ENCODE data around the gene MACIR.

MACIR gene

DNA sequence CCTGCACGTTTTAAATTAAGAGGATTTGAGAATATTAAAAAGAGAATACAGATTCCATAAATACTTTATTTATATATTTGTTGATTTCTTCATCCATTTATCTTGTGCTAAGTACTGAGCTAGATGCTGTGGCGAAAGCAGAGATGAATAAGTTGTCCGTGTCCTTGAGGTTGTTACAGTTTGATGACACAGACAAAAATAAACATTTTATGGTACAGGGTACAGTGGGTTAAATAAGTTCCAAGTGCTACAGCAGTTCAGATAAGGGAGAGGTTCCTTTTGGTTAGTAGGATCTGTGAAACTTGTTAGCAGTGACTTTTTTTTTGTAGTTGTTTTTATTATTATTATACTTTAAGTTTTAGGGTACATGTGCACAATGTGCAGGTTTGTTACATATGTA is 50.2 kb downstream of the MACIR start:
- in situ Hi-C loops (cut with HindIII; ENCODE audit: low pct_unique_long_range_greater_than_20kb, low sequenced_read_pairs), result no loop called here
- no peak for TF ChIP-seq JUND (IDR thresholded peaks at IDR 0.05; ENCODE audit: low read depth)

DNA sequence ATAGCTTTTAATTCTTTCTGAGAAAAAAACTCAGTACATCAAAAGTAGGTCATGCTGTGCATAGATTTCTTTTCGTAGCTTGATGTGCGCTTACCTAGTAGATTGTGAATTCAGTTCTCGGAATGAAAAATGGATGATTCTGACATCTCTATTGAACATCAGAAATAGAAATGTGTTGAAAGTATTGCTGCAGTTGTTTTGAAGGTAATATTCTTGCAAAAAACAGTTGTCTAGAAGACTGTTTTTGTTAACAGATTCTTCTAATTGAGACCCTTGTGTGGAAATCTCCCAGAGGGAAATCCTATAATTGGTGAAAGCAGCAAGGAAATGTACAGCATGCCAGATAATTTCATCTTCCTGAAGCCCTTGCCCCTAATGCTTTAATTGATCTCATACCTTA is 54.5 kb downstream of the MACIR start:
- no peak for TF ChIP-seq JUND (IDR thresholded peaks at IDR 0.05; ENCODE audit: low read depth)
- no peak for DNase-seq (ENCODE audit: low read depth in 1 of 2, low spot score in 1 of 2)
- in situ Hi-C loops (cut with HindIII; ENCODE audit: low pct_unique_long_range_greater_than_20kb, low sequenced_read_pairs), result no loop called here

More for the DNA sequence above, 50.2 kb downstream of the MACIR start:
- no peak for DNase-seq (ENCODE audit: low read depth in 1 of 2, low spot score in 1 of 2)

DNA sequence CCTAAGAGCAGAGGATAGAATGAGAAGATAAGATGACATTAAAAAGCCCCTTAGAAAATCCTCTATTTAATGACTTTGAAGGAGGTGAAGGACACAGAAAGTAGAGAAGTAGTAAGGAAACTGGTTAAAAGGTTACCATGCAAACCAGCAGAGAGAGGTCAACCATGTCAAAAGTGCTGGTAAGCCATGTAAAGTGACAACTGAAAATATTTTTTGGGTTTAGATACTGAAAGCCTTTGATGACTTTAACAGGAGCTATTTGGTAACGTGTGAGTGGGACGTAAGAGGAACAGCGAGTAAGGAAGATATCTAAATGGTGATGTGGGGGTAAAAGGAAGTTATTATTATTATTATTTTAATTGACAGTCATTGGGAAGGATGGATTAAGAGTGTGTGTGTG is 56.9 kb downstream of the MACIR start:
- no peak for TF ChIP-seq JUND (IDR thresholded peaks at IDR 0.05; ENCODE audit: low read depth)
- in situ Hi-C loops (cut with HindIII; ENCODE audit: low pct_unique_long_range_greater_than_20kb, low sequenced_read_pairs), result no loop called here
- DNase-seq (ENCODE audit: low read depth in 1 of 2, low spot score in 1 of 2), result no peak

DNA sequence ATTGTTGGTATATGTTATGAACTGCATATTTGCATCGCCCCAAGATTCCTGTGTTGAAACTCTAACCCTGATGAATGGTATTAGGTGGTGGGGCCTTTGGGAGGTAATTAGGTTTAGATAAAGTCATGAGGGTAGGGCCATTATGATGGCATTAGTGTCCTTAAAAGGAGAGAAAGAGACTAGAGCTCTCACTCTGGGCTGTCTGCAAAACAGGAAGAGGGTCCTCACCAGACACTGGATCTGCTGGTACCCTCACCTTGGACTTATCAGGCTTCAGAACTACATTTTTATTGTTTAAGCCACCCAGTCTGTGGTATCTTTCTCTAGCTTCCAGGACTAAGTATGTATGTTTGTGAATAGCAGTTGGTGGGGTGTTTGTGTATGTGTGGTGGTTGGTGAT is 68.9 kb downstream of the MACIR start:
- TF ChIP-seq JUND (IDR thresholded peaks at IDR 0.05; ENCODE audit: low read depth), result no peak
- in situ Hi-C loops (cut with HindIII; ENCODE audit: low pct_unique_long_range_greater_than_20kb, low sequenced_read_pairs), result no loop called here
- no peak for DNase-seq (ENCODE audit: low read depth in 1 of 2, low spot score in 1 of 2)

DNA sequence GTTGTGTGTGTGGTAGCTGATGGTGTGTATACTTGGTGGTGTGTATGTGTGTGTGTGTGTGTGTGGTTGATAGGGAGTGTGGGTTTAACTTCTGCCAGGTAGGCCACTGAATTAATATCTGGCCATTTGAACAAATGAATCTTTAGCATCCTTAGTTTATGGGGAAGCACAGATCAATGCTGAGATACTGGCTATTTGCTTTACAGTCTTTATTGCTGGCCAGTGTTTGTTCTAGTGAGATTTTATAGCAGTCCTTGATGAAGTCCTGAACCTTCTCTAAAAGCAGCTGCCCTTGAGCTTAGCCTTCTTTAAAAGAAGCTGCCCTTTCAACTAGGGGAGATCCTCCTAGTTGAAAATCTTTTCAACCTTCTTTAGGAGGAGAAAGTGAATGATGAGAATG is 69.3 kb downstream of the MACIR start:
- in situ Hi-C loops (cut with HindIII; ENCODE audit: low pct_unique_long_range_greater_than_20kb, low sequenced_read_pairs), result no loop called here

More for the DNA sequence above, 69.3 kb downstream of the MACIR start:
- TF ChIP-seq JUND (IDR thresholded peaks at IDR 0.05; ENCODE audit: low read depth), result peak; percentile 50; the same call in 1 of the 2 replicates
- DNase-seq (ENCODE audit: low read depth in 1 of 2, low spot score in 1 of 2), result peak; percentile 22 to 47

All from T47D (cell line).